Omental fat pad (tissue), 4 donors: ENCODE data around the gene TXNDC11. TPM values are rescaled to one million over a fixed set of nuclear protein-coding genes. Genes with fewer than 3 reads are reported as not detected.

Experiments used
- ATAC-seq: fragments of 150-250 bp; one replicate; pipeline ENCODE4 v1.9.1; 2016; ENCODE audit warnings: mild to moderate bottlenecking, moderate library complexity; ENCODE audit not compliant: low FRiP score
- DNase-seq: peaks from one replicate; pipeline ENCODE4 v3.0.0-alpha.2; 2019; ENCODE audit warnings: low spot score
- CTCF ChIP-seq, 3 donors: fragments of 450-650 bp; IDR thresholded peaks; one replicate each; pipeline ENCODE4 v1.5.1; 2016 to 2017; ENCODE audit warnings: antibody characterized with exemption in 3 of 3, mild to moderate bottlenecking in 3 of 3, moderate library complexity in 2 of 3
- total RNA-seq, 4 donors: library from RNA; depleted of rRNA; stranded (reverse); fragments of >200 nt; gene quantifications; one replicate each; pipeline ENCODE4 v1.1.0, GENCODE V29; 2016

The TXNDC11 gene
- total RNA-seq, 4 donors from 2014 or later: 40.2 to 53.0 (median 49.1) TPM

- DNase-seq: no peak
- no peak for TF ChIP-seq CTCF (IDR thresholded peaks at IDR 0.05)
- no peak for ATAC-seq
These were observed 51.4 kb downstream of the TXNDC11 start for GRCh38 chr16:11691235-11691634.

- no peak for ATAC-seq
- DNase-seq: no peak
- no peak for TF ChIP-seq CTCF (IDR thresholded peaks at IDR 0.05)
These were observed 53.4 kb downstream of the TXNDC11 start for GRCh38 chr16:11689031-11689840.

- TF ChIP-seq CTCF (IDR thresholded peaks at IDR 0.05): no peak
- ATAC-seq (no peak), DNase-seq (no peak)
These were observed 54.2 kb downstream of the TXNDC11 start for GRCh38 chr16:11688520-11688886.

- DNase-seq (no peak), ATAC-seq (no peak)
- TF ChIP-seq CTCF (IDR thresholded peaks at IDR 0.05): no peak
These were observed 54.8 kb downstream of the TXNDC11 start for GRCh38 chr16:11687601-11688519.

- no peak for TF ChIP-seq CTCF (IDR thresholded peaks at IDR 0.05)
- ATAC-seq (no peak), DNase-seq (no peak)
These were observed 55.8 kb downstream of the TXNDC11 start for GRCh38 chr16:11686713-11687380.

- DNase-seq: no peak
- TF ChIP-seq CTCF (IDR thresholded peaks at IDR 0.05): no peak
- ATAC-seq: no peak
These were observed 56.6 kb downstream of the TXNDC11 start for GRCh38 chr16:11685844-11686618.
